B cell (primary cell): Measurements from ENCODE around the gene TUBB4A. TPM values are rescaled to one million over a fixed set of nuclear protein-coding genes. Genes with fewer than 3 reads are reported as not detected.

ENCODE experiments used
- ATAC-seq: fragments of 200-7000 bp; cut with Tn5 transposase; one replicate; pipeline ENCODE4 v1.10.0; 2021; ENCODE audit warnings: low read depth, mild to moderate bottlenecking, moderate number of reproducible peaks, moderate library complexity
- CTCF ChIA-PET: fragments of 350-600 bp; sonication (Branson Sonifier 250); formaldehyde crosslinking; loops from one replicate; lab custom pipeline; 2021; ENCODE audit warnings: antibody characterized with exemption, inconsistent platforms; lab: Charles Lee
- POLR2A ChIA-PET: fragments of 350-600 bp; sonication (Branson Sonifier 250); formaldehyde crosslinking; loops from one replicate; lab custom pipeline; 2021; ENCODE audit warnings: antibody characterized with exemption; lab: Charles Lee
- DNase-seq: peaks from one replicate; pipeline ENCODE4 v3.0.0; 2013
- H2AFZ ChIP-seq: 2 replicates; pipeline ENCODE4 v1.6.1; 2012; ENCODE audit warnings: mild to moderate bottlenecking, low read depth, low read length; ENCODE audit not compliant: insufficient read depth, poor library complexity, severe bottlenecking
- H3K27ac ChIP-seq, 2 donors: 1 replicate in 1 of 2; 2 replicates in 1 of 2; pipeline ENCODE4 v1.5.1; 2012 to 2013; ENCODE audit warnings: low read length in 2 of 2, mild to moderate bottlenecking in 2 of 2, moderate library complexity in 1 of 2
- H3K27me3 ChIP-seq, 4 experiments: fragments of 200-600 bp in 1 of 4; sonication (generic) in 1 of 4; replicated peaks in 1 of 4; 1 replicate in 2 of 4; 2 replicates in 2 of 4; pipeline versions ENCODE4 v1.6.1 to v1.7.0; 2013 to 2016; ENCODE audit warnings: low read length in 3 of 4, mild to moderate bottlenecking in 2 of 4, mixed read lengths in 1 of 4, moderate library complexity in 1 of 4; ENCODE audit not compliant: insufficient read depth in 4 of 4, control insufficient read depth in 3 of 4; ENCODE audit errors: control extremely low read depth in 1 of 4
- H3K36me3 ChIP-seq, 2 experiments: replicated peaks in 1 of 2; 1 replicate in 1 of 2; 2 replicates in 1 of 2; pipeline versions ENCODE4 v1.6.1 to v1.7.1; 2013; ENCODE audit warnings: low read length in 1 of 2; ENCODE audit not compliant: insufficient read depth in 2 of 2, control insufficient read depth in 1 of 2; ENCODE audit errors: control extremely low read depth in 1 of 2, extremely low read depth in 1 of 2
- H3K4me1 ChIP-seq, 2 donors: fragments of 200-600 bp in 1 of 2; sonication (generic) in 1 of 2; 1 replicate in 1 of 2; 2 replicates in 1 of 2; pipeline versions ENCODE4 v1.5.1 to v1.6.1; 2013 to 2017; ENCODE audit warnings: low read length in 2 of 2; ENCODE audit not compliant: control insufficient read depth in 2 of 2, insufficient read depth in 2 of 2
- H3K4me2 ChIP-seq: replicated peaks from 2 replicates; pipeline ENCODE3; 2012; ENCODE audit warnings: mild to moderate bottlenecking, low read depth, low read length; ENCODE audit not compliant: poor library complexity, severe bottlenecking
- H3K4me3 ChIP-seq, 5 experiments: fragments of 200-600 bp in 1 of 5; sonication (generic) in 1 of 5; 1 replicate in 3 of 5; 2 replicates in 2 of 5; pipeline versions ENCODE4 v1.5.1 to v1.7.0; 2011 to 2016; ENCODE audit warnings: low read length in 4 of 5, mild to moderate bottlenecking in 4 of 5, low read depth in 2 of 5, control low read depth in 1 of 5, moderate library complexity in 1 of 5; ENCODE audit not compliant: insufficient read depth in 1 of 5; ENCODE audit errors: control extremely low read depth in 1 of 5, extremely low read depth in 1 of 5
- H3K79me2 ChIP-seq: fragments of 200-600 bp; sonication (generic); one replicate; pipeline ENCODE4 v1.6.0; 2016; ENCODE audit warnings: low read length; ENCODE audit not compliant: control insufficient read depth, insufficient read depth
- H3K9ac ChIP-seq: fragments of 200-600 bp; sonication (generic); 2 replicates; pipeline ENCODE4 v1.6.1; 2017; ENCODE audit warnings: mild to moderate bottlenecking, low read length, moderate library complexity
- H3K9me3 ChIP-seq, 3 donors: one replicate each; pipeline versions ENCODE4 v1.6.1 to v1.7.1; 2013; ENCODE audit warnings: low read length in 2 of 3; ENCODE audit not compliant: control insufficient read depth in 2 of 3, insufficient read depth in 1 of 3; ENCODE audit errors: control extremely low read depth in 1 of 3
- H4K20me1 ChIP-seq: 2 replicates; pipeline ENCODE4 v1.6.0; 2012; ENCODE audit warnings: mild to moderate bottlenecking, low read length; ENCODE audit not compliant: insufficient read depth, control insufficient read depth, poor library complexity, severe bottlenecking
- H3K27ac Mint-ChIP-seq: one replicate; pipeline ENCODE4 v1.8.0; 2021; ENCODE audit warnings: mixed read lengths
- H3K27me3 Mint-ChIP-seq: one replicate; pipeline ENCODE4 v1.8.0; 2021; ENCODE audit warnings: mixed read lengths
- H3K4me1 Mint-ChIP-seq: one replicate; pipeline ENCODE4 v1.8.0; 2021; ENCODE audit warnings: mixed read lengths
- H3K4me3 Mint-ChIP-seq: one replicate; pipeline ENCODE4 v1.8.0; 2021; ENCODE audit warnings: mixed read lengths
- H3K9me3 Mint-ChIP-seq: one replicate; pipeline ENCODE4 v1.8.0; 2022; ENCODE audit warnings: mixed read lengths; ENCODE audit not compliant: insufficient read depth
- CTCF ChIP-seq: fragments of 200-600 bp; IDR thresholded peaks from one replicate; pipeline ENCODE4 v1.8.0; 2022; ENCODE audit warnings: antibody characterized with exemption, mild to moderate bottlenecking
- EZH2 ChIP-seq: IDR thresholded peaks from 2 replicates; pipeline ENCODE4 v1.6.1; 2012; ENCODE audit warnings: borderline replicate concordance, low read depth, mild to moderate bottlenecking, moderate library complexity, low read length; ENCODE audit not compliant: insufficient read depth, poor library complexity, severe bottlenecking
- WGBS: methylation state at CpG from one replicate; pipeline ENCODE4 v1.1.5; 2013; ENCODE audit warnings: missing lambda C conversion rate; ENCODE audit not compliant: insufficient coverage; 5-methylcytosine and 5-hydroxymethylcytosine counted together
- intact Hi-C: fragments of 100-400 bp; cut with micrococcal nuclease; formaldehyde crosslinking; loops from one replicate; pipeline ENCODE4 v1.10.0; 2022
- polyA plus RNA-seq: library from polyadenylated mRNA; depleted of rRNA; stranded (reverse); fragments of >200 nt; gene quantifications from 2 replicates; pipeline ENCODE4 v1.2.3, GENCODE V29; 2012
- total RNA-seq, 2 donors: library from RNA; stranded (reverse); fragments of 120-200 nt in 1 of 2; gene quantifications; 1 replicate in 1 of 2; 2 replicates in 1 of 2; pipeline versions ENCODE4 v1.2.3 to v1.2.4, GENCODE V29; 2013 to 2022

TUBB4A gene
- total and polyA plus RNA-seq, 2 donors (not counting 1 experiment from before 2014, with no cell fraction given) = 3.9 to 21.9 TPM

- Histone ChIP-seq H3K79me2 (peaks cover 51% of the 10 kb centered on the region), H3K4me3 (peak overlapping the region; percentile 61 to 97 (median 73)), H3K36me3 (peaks cover 0 to 34% of the 10 kb centered on the region in 2 experiments), H4K20me1 (peaks cover 13% of the 10 kb centered on the region), H3K9me3 (peaks cover 0 to 11% (median 0%) of the 10 kb centered on the region in 3 donors), H3K4me1 (peaks cover 13 to 23% of the 10 kb centered on the region in 2 donors), H2AFZ (peak overlapping the region; percentile 96), H3K4me2 (peak overlapping the region; percentile 88), H3K27me3 (no peaks in the 10 kb centered on the region), H3K27ac (peak overlapping the region; percentile 89 to 95), H3K9ac (peak overlapping the region; percentile 98)
- TF ChIP-seq EZH2 (no peak), CTCF (no peak)
- ATAC-seq (peak; percentile 4), DNase-seq (peak; percentile 16)
- ChIA-PET CTCF (interaction anchor here (0.6 to 2.3 kb wide), 11 partner anchors 10 to 873 kb away, joined by 3 to 8 read pairs (median 3); partner anchors contain the start of gene TUBB4A), POLR2A (interaction anchor here (0.5 to 1.7 kb wide), 12 partner anchors 12 to 264 kb away, joined by 3 to 9 read pairs (median 4); partner anchors contain the start of genes CRB3 and SLC25A23)
- H3K4me3 Mint-ChIP-seq = peak overlapping the region; percentile 98
- peak overlapping the region; percentile 95 for H3K27ac Mint-ChIP-seq
- intact Hi-C loops = loop anchor here (2.0 to 5.0 kb wide), 2 partner anchors 36 to 109 kb away; partner anchors contain the start of gene ALKBH7
- no peaks in the 10 kb centered on the region for H3K27me3 Mint-ChIP-seq
- peaks cover 26% of the 10 kb centered on the region for H3K4me1 Mint-ChIP-seq
- H3K9me3 Mint-ChIP-seq = no peaks in the 10 kb centered on the region
- WGBS = 15% methylated on average over 8 of the region's 10 CpGs
These were observed 21.2 kb downstream of the TUBB4A start for GRCh38 chr19:6480848-6481415.

DNA sequence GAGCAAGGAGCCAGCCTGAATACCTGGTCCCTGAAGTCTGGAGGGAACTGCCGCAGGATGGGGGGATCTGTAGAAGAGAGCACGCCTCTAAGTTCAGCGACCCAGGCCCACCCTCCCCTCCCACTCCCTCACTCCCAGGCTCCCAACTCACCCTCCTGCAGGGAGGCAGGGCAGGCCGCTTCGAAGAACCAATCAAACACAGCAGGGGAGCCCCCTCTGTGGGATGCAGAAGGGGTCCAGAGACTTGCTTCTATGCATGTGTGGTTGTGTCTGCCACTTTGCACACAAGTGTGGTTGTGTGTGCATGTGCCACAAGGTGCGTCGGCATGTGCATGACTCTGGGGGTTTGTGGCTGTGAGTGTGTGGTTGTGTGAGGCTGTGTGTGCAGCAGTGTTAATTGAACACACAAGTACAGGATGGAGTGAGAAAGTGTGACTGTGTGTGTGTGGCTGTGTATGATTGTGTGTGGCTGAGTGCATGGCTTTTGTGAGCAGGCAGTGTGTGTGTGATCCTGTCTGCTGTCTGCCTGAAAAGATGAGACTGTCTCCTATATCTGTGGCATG lies 22.2 kb downstream of the TUBB4A start:
- 87% methylated on average over 2 of the region's 7 CpGs for WGBS
- H3K9ac ChIP-seq = no peak overlapping the region
- DNase-seq (no peak), ATAC-seq (no peak)
- H4K20me1 ChIP-seq = peaks cover 17% of the 10 kb centered on the region
- CTCF ChIA-PET = no interaction called here
- TF ChIP-seq CTCF (no peak), EZH2 (no peak)
- Mint-ChIP-seq H3K4me1 (peaks cover 26% of the 10 kb centered on the region), H3K27me3 (no peaks in the 10 kb centered on the region), H3K4me3 (peak overlapping the region; percentile 69), H3K27ac (peak overlapping the region; percentile 69), H3K9me3 (no peaks in the 10 kb centered on the region)
- peaks cover 0 to 11% (median 0%) of the 10 kb centered on the region in 3 donors for H3K9me3 ChIP-seq
- H3K36me3 ChIP-seq = peaks cover 0 to 45% of the 10 kb centered on the region in 2 experiments
- H3K27me3 ChIP-seq = no peaks in the 10 kb centered on the region
- peaks cover 51% of the 10 kb centered on the region for H3K79me2 ChIP-seq
- no peak overlapping the region for H2AFZ ChIP-seq
- H3K4me3 ChIP-seq = no peak overlapping the region
- no peak overlapping the region for H3K27ac ChIP-seq
- POLR2A ChIA-PET = interaction anchor here (0.6 kb wide), 1 partner anchor 382 kb away, joined by 4 read pairs; no protein-coding TSS in a partner anchor
- peaks cover 13 to 23% of the 10 kb centered on the region in 2 donors for H3K4me1 ChIP-seq
- peak overlapping the region; percentile 1 for H3K4me2 ChIP-seq
- intact Hi-C loops = loop anchor here (2.0 to 5.0 kb wide), 2 partner anchors 37 to 108 kb away; partner anchors contain the start of gene ALKBH7
